OCI-LY7 (cell line): Measurements from ENCODE around the gene FAM76A. TPM values are rescaled to one million over a fixed set of nuclear protein-coding genes. Genes with fewer than 3 reads are reported as not detected.

Source experiments
- BruUV-seq: library from RNA; stranded (reverse); fragments of 400-500 nt; replicated peaks from 2 replicates; lab custom pipeline; 2021; lab: Mats Ljungman, UMichigan
- CTCF ChIA-PET: fragments of 300-600 bp; sonication (Branson Sonifier 250); formaldehyde crosslinking; loops from one replicate; lab custom pipeline; 2022; ENCODE audit warnings: antibody characterized with exemption; ENCODE audit not compliant: unreplicated experiment; lab: Charles Lee
- POLR2A ChIA-PET: fragments of 300-600 bp; sonication (Branson Sonifier 250); formaldehyde crosslinking; loops from one replicate; lab custom pipeline; 2022; ENCODE audit warnings: antibody characterized with exemption; lab: Charles Lee
- DNase-seq: peaks from one replicate; pipeline ENCODE4 v3.0.0-alpha.2; 2015; ENCODE audit warnings: low spot score
- H2AFZ ChIP-seq: fragments of 200-600 bp; sonication (generic), shearing (Covaris generic); 2 replicates; pipeline ENCODE4 v1.6.1; 2014; ENCODE audit warnings: mild to moderate bottlenecking, antibody characterized with exemption, low read length, moderate library complexity
- H3K27ac ChIP-seq: fragments of 200-600 bp; sonication (generic); 2 replicates; pipeline ENCODE4 v1.5.1; 2014; ENCODE audit warnings: mixed run types, low read depth, mild to moderate bottlenecking, moderate library complexity, low read length, inconsistent platforms; ENCODE audit not compliant: poor library complexity, severe bottlenecking
- H3K36me3 ChIP-seq: fragments of 200-600 bp; sonication (generic); 2 replicates; pipeline ENCODE4 v1.6.1; 2014; ENCODE audit warnings: mild to moderate bottlenecking, antibody characterized with exemption, low read length, moderate library complexity, mixed read lengths; ENCODE audit not compliant: insufficient read depth
- H3K4me1 ChIP-seq: fragments of 200-600 bp; sonication (generic); 2 replicates; pipeline ENCODE4 v1.5.1; 2014; ENCODE audit warnings: mild to moderate bottlenecking, low read length; ENCODE audit not compliant: insufficient read depth, poor library complexity, severe bottlenecking
- H3K4me2 ChIP-seq: fragments of 200-600 bp; sonication (generic); 2 replicates; pipeline ENCODE4 v1.6.1; 2014; ENCODE audit warnings: mild to moderate bottlenecking, low read length
- H3K4me3 ChIP-seq: fragments of 200-600 bp; sonication (generic); 2 replicates; pipeline ENCODE4 v1.5.1; 2014; ENCODE audit warnings: mild to moderate bottlenecking, low read depth, low read length; ENCODE audit not compliant: poor library complexity, severe bottlenecking
- H3K79me2 ChIP-seq: fragments of 200-600 bp; sonication (generic); 2 replicates; pipeline ENCODE4 v1.6.1; 2016; ENCODE audit warnings: low read depth, mild to moderate bottlenecking, low read length, moderate library complexity, mixed read lengths; ENCODE audit not compliant: insufficient read depth
- H3K9me2 ChIP-seq: fragments of 200-600 bp; sonication (generic); 2 replicates; pipeline ENCODE4 v1.6.1; 2016; ENCODE audit warnings: mild to moderate bottlenecking, low read length, mixed read lengths; ENCODE audit not compliant: insufficient read depth
- H3K9me3 ChIP-seq: fragments of 200-600 bp; sonication (generic); 2 replicates; pipeline ENCODE4 v1.6.1; 2014; ENCODE audit warnings: mild to moderate bottlenecking, mixed run types, low read length, mixed read lengths
- H4K20me1 ChIP-seq: fragments of 200-600 bp; sonication (generic); 2 replicates; pipeline ENCODE4 v1.6.1; 2014; ENCODE audit warnings: mild to moderate bottlenecking, antibody characterized with exemption, low read length, moderate library complexity, mixed read lengths; ENCODE audit not compliant: insufficient read depth
- EZH2phosphoT487 ChIP-seq: fragments of 200-600 bp; sonication (generic); IDR thresholded peaks from 2 replicates; pipeline ENCODE4 v1.6.1; 2018; ENCODE audit warnings: low read depth, borderline replicate concordance, mild to moderate bottlenecking, mixed run types, antibody characterized with exemption, low read length, moderate library complexity, mixed read lengths
- intact Hi-C: fragments of 100-400 bp; cut with micrococcal nuclease; formaldehyde crosslinking; loops from one replicate; pipeline ENCODE4 v1.10.0; 2022; ENCODE audit not compliant: unreplicated experiment
- small RNA-seq: library from RNA; depleted of rRNA; stranded (forward); fragments of <200 nt; gene quantifications from one replicate; pipeline ENCODE3, GENCODE V24; 2014
- total RNA-seq, 2 experiments: library from RNA; depleted of rRNA in 1 of 2; stranded (reverse); fragments of >200 nt in 1 of 2; shearing (Covaris generic) in 1 of 2; gene quantifications; 2 replicates each; pipeline ENCODE4 v1.2.3, GENCODE V29; 2014 to 2022
- TF ChIP-seq, protein P1 (sequence below): fragments of 200-600 bp; sonication (generic); conservative IDR thresholded peaks from 2 replicates; pipeline ENCODE4 v1.5.1; 2014; ENCODE audit warnings: mild to moderate bottlenecking, antibody characterized with exemption, low read length, moderate library complexity, mixed read lengths

The FAM76A gene
- total RNA-seq, 2 experiments from 2014 or later = 16.3 to 18.6 TPM

DNA sequence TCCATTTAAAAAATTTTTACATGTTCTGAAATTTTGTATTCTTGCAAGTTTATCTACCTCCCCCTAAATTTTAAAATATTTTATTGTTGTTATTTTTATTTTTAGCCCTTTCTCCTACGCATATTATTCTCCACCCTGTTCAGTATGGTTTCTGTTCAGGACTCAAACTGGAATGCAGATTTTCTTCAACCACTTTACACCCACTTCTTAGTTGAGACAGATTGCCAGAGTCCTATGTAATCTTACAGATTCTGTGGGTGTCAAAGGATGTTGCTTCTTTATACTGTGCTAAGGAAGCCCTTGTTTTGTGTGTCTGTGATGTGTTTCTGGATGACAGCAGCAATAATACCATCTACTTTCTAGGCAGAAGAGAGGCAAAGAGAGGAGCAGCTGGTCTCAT, 84.1 kb downstream of the FAM76A start:
- no TSS peak for BruUV-seq
- H2AFZ ChIP-seq = no peak overlapping the region
- no peak overlapping the region for H3K4me2 ChIP-seq
- H3K9me3 ChIP-seq = no peaks in the 10 kb centered on the region
- no peaks in the 10 kb centered on the region for H3K4me1 ChIP-seq
- H3K79me2 ChIP-seq = no peaks in the 10 kb centered on the region
- H3K27ac ChIP-seq = no peak overlapping the region
- TF ChIP-seq, protein P1, sequence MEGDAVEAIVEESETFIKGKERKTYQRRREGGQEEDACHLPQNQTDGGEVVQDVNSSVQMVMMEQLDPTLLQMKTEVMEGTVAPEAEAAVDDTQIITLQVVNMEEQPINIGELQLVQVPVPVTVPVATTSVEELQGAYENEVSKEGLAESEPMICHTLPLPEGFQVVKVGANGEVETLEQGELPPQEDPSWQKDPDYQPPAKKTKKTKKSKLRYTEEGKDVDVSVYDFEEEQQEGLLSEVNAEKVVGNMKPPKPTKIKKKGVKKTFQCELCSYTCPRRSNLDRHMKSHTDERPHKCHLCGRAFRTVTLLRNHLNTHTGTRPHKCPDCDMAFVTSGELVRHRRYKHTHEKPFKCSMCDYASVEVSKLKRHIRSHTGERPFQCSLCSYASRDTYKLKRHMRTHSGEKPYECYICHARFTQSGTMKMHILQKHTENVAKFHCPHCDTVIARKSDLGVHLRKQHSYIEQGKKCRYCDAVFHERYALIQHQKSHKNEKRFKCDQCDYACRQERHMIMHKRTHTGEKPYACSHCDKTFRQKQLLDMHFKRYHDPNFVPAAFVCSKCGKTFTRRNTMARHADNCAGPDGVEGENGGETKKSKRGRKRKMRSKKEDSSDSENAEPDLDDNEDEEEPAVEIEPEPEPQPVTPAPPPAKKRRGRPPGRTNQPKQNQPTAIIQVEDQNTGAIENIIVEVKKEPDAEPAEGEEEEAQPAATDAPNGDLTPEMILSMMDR = no peak
- no peak for TF ChIP-seq EZH2phosphoT487
- peaks cover 34% of the 10 kb centered on the region for H3K36me3 ChIP-seq
- POLR2A ChIA-PET = interaction anchor here (0.6 kb wide), 1 partner anchor 206 kb away, joined by 6 read pairs; the partner anchor contains the start of gene AHDC1
- H3K4me3 ChIP-seq = no peak overlapping the region
- no peaks in the 10 kb centered on the region for H3K9me2 ChIP-seq
- no peaks in the 10 kb centered on the region for H4K20me1 ChIP-seq
- DNase-seq = no peak
- intact Hi-C loops = no loop called here
- CTCF ChIA-PET = no interaction called here

DNA sequence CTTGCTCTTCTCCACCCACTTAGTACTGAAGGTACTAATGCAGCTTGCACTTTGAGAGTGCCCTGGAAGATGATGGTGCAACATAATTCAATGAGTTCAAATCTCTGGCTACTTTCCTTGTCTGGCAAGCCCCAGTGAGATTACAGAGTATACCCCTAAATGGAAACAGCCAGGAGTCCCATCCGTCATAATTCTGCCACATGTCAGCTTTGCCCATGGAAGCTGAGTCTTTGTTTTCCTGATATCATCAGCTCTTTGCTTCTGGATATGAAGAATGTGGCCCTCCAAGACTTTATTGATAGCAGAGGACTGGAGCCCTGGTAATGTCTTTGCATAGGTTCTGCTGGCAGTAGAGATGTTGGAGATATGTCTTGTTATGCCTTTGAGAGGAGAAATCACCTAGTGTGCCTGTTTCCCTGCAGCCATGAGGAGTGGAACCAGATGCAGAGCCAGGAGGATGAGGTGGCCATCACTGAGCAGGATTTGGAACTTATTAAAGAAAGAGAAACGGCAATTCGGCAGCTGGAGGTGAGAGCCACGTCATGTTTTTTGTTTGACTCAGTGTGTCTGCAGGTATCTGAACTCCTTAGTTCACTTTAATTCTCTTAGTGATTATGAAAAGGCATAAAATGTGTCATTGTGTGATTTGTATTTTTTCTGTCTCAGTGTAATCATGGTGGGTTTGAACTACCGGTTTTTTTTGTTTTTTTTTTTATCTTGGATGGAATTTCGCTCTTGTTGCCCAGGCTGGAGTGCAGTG, 86.2 kb downstream of the FAM76A start:
- Histone ChIP-seq H3K36me3 (peaks cover 20% of the 10 kb centered on the region; the same call in 1 of the 2 replicates), H3K9me2 (no peaks in the 10 kb centered on the region), H3K79me2 (no peaks in the 10 kb centered on the region), H3K4me2 (no peak overlapping the region), H4K20me1 (no peaks in the 10 kb centered on the region), H3K9me3 (no peaks in the 10 kb centered on the region), H2AFZ (no peak overlapping the region), H3K4me3 (no peak overlapping the region), H3K27ac (no peak overlapping the region), H3K4me1 (no peaks in the 10 kb centered on the region)
- TF ChIP-seq EZH2phosphoT487 = no peak
- TF ChIP-seq, protein P1 = no peak
- ChIA-PET POLR2A (interaction anchor here (0.6 kb wide), 1 partner anchor 45 kb away, joined by 3 read pairs; no protein-coding TSS in a partner anchor), CTCF (no interaction called here)
- DNase-seq = no peak
- no TSS peak for BruUV-seq
- intact Hi-C loops = no loop called here

Small RNAs within 50 kb of the gene (small RNA-seq; reads per million reads assigned to genes)
- gene AL020997.2 (not detected), gene RNU6-424P (not detected)

Other genes with a start within 250 kb of the FAM76A start
- gene WASF2, start 235.8 kb upstream of the FAM76A start, total RNA-seq (2014; rRNA removed; shearing (Covaris generic)) = 25.1 and 26.9 TPM in 2 replicates
- 106 and 110 TPM in 2 replicates for gene WASF2, start 235.8 kb upstream of the FAM76A start, total RNA-seq (2022)
- gene AHDC1, start 121.8 kb upstream of the FAM76A start, total RNA-seq (2014; rRNA removed; shearing (Covaris generic)) = 5.5 and 6.5 TPM in 2 replicates
- gene AHDC1, start 121.8 kb upstream of the FAM76A start, total RNA-seq (2022) = 8.4 and 13.8 TPM in 2 replicates
- 2.2 and 4.1 TPM in 2 replicates for gene FGR, start 90.8 kb upstream of the FAM76A start, total RNA-seq (2014; rRNA removed; shearing (Covaris generic))
- 0.98 and 1.2 TPM in 2 replicates for gene FGR, start 90.8 kb upstream of the FAM76A start, total RNA-seq (2022)
- gene IFI6, start 53.8 kb upstream of the FAM76A start, total RNA-seq (2014; rRNA removed; shearing (Covaris generic)) = 7.7 and 9.5 TPM in 2 replicates
- gene IFI6, start 53.8 kb upstream of the FAM76A start, total RNA-seq (2022) = 6.0 and 6.8 TPM in 2 replicates
- gene STX12, start 47.3 kb downstream of the FAM76A start, total RNA-seq (2014; rRNA removed; shearing (Covaris generic)) = 17.2 and 19.8 TPM in 2 replicates
- gene STX12, start 47.3 kb downstream of the FAM76A start, total RNA-seq (2022) = 29.7 and 30.1 TPM in 2 replicates
- gene PPP1R8, start 104.8 kb downstream of the FAM76A start, total RNA-seq (2014; rRNA removed; shearing (Covaris generic)) = 71.3 and 72.4 TPM in 2 replicates
- 57.3 and 58.0 TPM in 2 replicates for gene PPP1R8, start 104.8 kb downstream of the FAM76A start, total RNA-seq (2022)
- gene THEMIS2, start 146.6 kb downstream of the FAM76A start, total RNA-seq (2014; rRNA removed; shearing (Covaris generic)) = 0.98 and 4.1 TPM in 2 replicates
- 15.4 and 20.3 TPM in 2 replicates for gene THEMIS2, start 146.6 kb downstream of the FAM76A start, total RNA-seq (2022)
- 56.8 and 74.4 TPM in 2 replicates for gene RPA2, start 188.6 kb downstream of the FAM76A start, total RNA-seq (2014; rRNA removed; shearing (Covaris generic))
- gene RPA2, start 188.6 kb downstream of the FAM76A start, total RNA-seq (2022) = 44.3 and 52.7 TPM in 2 replicates
- gene SMPDL3B, start 209.0 kb downstream of the FAM76A start, total RNA-seq (2014; rRNA removed; shearing (Covaris generic)) = 0.19 and 0.39 TPM in 2 replicates
- not detected in 2 replicates for gene SMPDL3B, start 209.0 kb downstream of the FAM76A start, total RNA-seq (2022)
- gene XKR8, start 234.0 kb downstream of the FAM76A start, total RNA-seq (2014; rRNA removed; shearing (Covaris generic)) = 0.38 and 0.75 TPM in 2 replicates
- 0.70 and 2.3 TPM in 2 replicates for gene XKR8, start 234.0 kb downstream of the FAM76A start, total RNA-seq (2022)